GM12892 (cell line): ENCODE results near the gene HYCC1.

Source experiments
- POLR2A ChIP-seq: IDR thresholded peaks from 2 replicates; pipeline ENCODE4 v1.6.1; 2011; ENCODE audit warnings: low read depth, low read length, control low read depth
- POLR2AphosphoS5 ChIP-seq: IDR thresholded peaks from 2 replicates; pipeline ENCODE4 v1.6.1; 2011; ENCODE audit warnings: low read depth, low read length, control low read depth
- TAF1 ChIP-seq: IDR thresholded peaks from 2 replicates; pipeline ENCODE4 v1.6.1; 2011; ENCODE audit warnings: low read depth, mild to moderate bottlenecking, control low read depth, low read length, borderline replicate concordance

DNA sequence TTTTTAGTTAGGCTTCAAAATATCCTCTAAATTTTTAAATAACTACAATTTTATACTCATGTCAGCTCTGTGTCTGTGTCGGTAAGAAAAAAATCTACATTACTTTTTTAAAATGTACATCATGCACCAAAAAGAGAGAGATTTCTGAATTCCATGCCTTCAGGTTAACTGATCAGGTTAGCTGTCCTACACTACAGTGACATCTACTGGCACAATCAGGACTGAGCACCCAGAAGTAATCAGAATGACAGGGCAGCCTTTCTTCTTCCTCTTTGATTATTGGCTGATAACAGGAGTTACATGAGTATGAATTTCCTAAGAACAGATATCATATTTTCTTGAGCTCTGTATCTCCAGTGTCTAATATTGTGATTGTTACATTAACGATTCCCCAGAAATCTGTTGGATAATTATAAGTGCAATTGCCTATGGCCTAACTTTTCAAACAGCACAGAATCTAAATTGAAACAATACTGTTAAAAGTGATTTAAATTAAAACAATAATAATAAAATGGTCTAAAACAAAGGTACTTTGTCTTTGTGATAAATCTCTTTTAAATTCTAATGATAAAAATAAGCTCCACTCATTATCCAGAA lies 41.8 kb upstream of the HYCC1 start:
- TF ChIP-seq POLR2AphosphoS5, result no peak
- no peak for TF ChIP-seq POLR2A
- TF ChIP-seq TAF1, result no peak
